HG03558 (cell line): ENCODE data around the gene FLNC.

Experiments used
- ATAC-seq: cut with Tn5 transposase; IDR thresholded peaks from one replicate; pipeline ENCODE4 v1.9.1; 2021; ENCODE audit warnings: moderate number of reproducible peaks; ENCODE audit not compliant: unreplicated experiment; ENCODE audit errors: extremely low read depth

The FLNC gene

GRCh38 chr7:128830231-128831177, at the start of gene FLNC:
Gene FLNC, plus strand, starts transcription at chr7:128830406. Its CDS starts 232 bp downstream, at chr7:128830638.
- no peak for ATAC-seq

GRCh38 chr7:128781126-128781525, 49.1 kb upstream of the FLNC start:
- ATAC-seq, result no peak

- no peak for ATAC-seq
Observed at GRCh38 chr7:128781851-128782250, 48.4 kb upstream of the FLNC start.

GRCh38 chr7:128783143-128783861, 46.9 kb upstream of the FLNC start:
- ATAC-seq, result no peak

GRCh38 chr7:128785738-128786137, 44.5 kb upstream of the FLNC start:
- no peak for ATAC-seq

GRCh38 chr7:128788446-128789412, 41.5 kb upstream of the FLNC start:
- ATAC-seq, result no peak

GRCh38 chr7:128790315-128791041, 39.7 kb upstream of the FLNC start:
- no peak for ATAC-seq

- no peak for ATAC-seq
Observed at GRCh38 chr7:128791121-128791971, 38.9 kb upstream of the FLNC start, which contains the start of gene CCDC136. Gene CCDC136, plus strand, starts transcription at chr7:128791968. Its CDS starts 444 bp downstream, at chr7:128792412.

- ATAC-seq, result no peak
Observed at GRCh38 chr7:128791972-128792327, 38.3 kb upstream of the FLNC start.

- no peak for ATAC-seq
Observed at GRCh38 chr7:128792471-128793180, 37.6 kb upstream of the FLNC start.

GRCh38 chr7:128793181-128793547, 37.0 kb upstream of the FLNC start:
- ATAC-seq, result no peak

- no peak for ATAC-seq
Observed at GRCh38 chr7:128794020-128794419, 36.2 kb upstream of the FLNC start.

GRCh38 chr7:128794436-128794835, 35.8 kb upstream of the FLNC start:
- no peak for ATAC-seq

GRCh38 chr7:128795129-128795528, 35.1 kb upstream of the FLNC start:
- no peak for ATAC-seq

- no peak for ATAC-seq
Observed at GRCh38 chr7:128796327-128796726, 33.9 kb upstream of the FLNC start.

GRCh38 chr7:128799451-128799850, 30.8 kb upstream of the FLNC start:
- ATAC-seq, result no peak

GRCh38 chr7:128800567-128800966, 29.6 kb upstream of the FLNC start:
- no peak for ATAC-seq

- ATAC-seq, result no peak
Observed at GRCh38 chr7:128801003-128801402, 29.2 kb upstream of the FLNC start.
